Liver (tissue), 9 donors: Measurements from ENCODE around the gene NTPCR. TPM values are rescaled to one million over a fixed set of nuclear protein-coding genes. Genes with fewer than 3 reads are reported as not detected.

Experiments
- DNase-seq: peaks from one replicate; pipeline ENCODE4 v3.0.0-alpha.2; 2017; ENCODE audit warnings: low spot score
- H3K27ac ChIP-seq, 2 donors: one replicate each; pipeline ENCODE4 v1.7.0; 2013; ENCODE audit warnings: inconsistent platforms in 2 of 2, low read length in 2 of 2, control low read depth in 1 of 2, low read depth in 1 of 2, mild to moderate bottlenecking in 1 of 2
- H3K27me3 ChIP-seq, 4 donors: one replicate each; pipeline versions ENCODE4 v1.6.1 to v1.7.0; 2013; ENCODE audit warnings: low read length in 3 of 4, inconsistent platforms in 1 of 4, mild to moderate bottlenecking in 1 of 4, moderate library complexity in 1 of 4; ENCODE audit not compliant: control insufficient read depth in 4 of 4, insufficient read depth in 4 of 4
- H3K36me3 ChIP-seq, 4 donors: one replicate each; pipeline versions ENCODE4 v1.6.1 to v1.7.0; 2013; ENCODE audit warnings: low read length in 3 of 4, mild to moderate bottlenecking in 3 of 4, low read depth in 1 of 4, moderate library complexity in 1 of 4; ENCODE audit not compliant: control insufficient read depth in 4 of 4, insufficient read depth in 3 of 4
- H3K4me1 ChIP-seq, 4 donors: one replicate each; pipeline versions ENCODE4 v1.6.1 to v1.7.0; 2013; ENCODE audit warnings: low read length in 3 of 4, mild to moderate bottlenecking in 3 of 4, moderate library complexity in 1 of 4; ENCODE audit not compliant: control insufficient read depth in 4 of 4, insufficient read depth in 4 of 4
- H3K4me3 ChIP-seq, 3 donors: one replicate each; pipeline versions ENCODE4 v1.6.1 to v1.7.0; 2013; ENCODE audit warnings: low read length in 3 of 3, control low read depth in 1 of 3, low read depth in 1 of 3, mild to moderate bottlenecking in 1 of 3
- H3K9ac ChIP-seq, 2 donors: one replicate each; pipeline ENCODE4 v1.7.0; 2013; ENCODE audit warnings: low read length in 2 of 2, mild to moderate bottlenecking in 2 of 2, moderate library complexity in 2 of 2, control low read depth in 1 of 2, low read depth in 1 of 2
- H3K9me3 ChIP-seq, 4 donors: one replicate each; pipeline versions ENCODE4 v1.6.1 to v1.7.0; 2013; ENCODE audit warnings: low read length in 3 of 4; ENCODE audit not compliant: control insufficient read depth in 4 of 4
- EGR1 ChIP-seq, 2 donors: IDR thresholded peaks; 2 replicates each; pipeline ENCODE4 v1.6.1; 2016 to 2018; ENCODE audit warnings: antibody characterized with exemption in 2 of 2, low read depth in 2 of 2
- FOXA1 ChIP-seq: IDR thresholded peaks from 2 replicates; pipeline ENCODE4 v1.6.1; 2016; ENCODE audit warnings: antibody characterized with exemption
- GABPA ChIP-seq, 2 donors: IDR thresholded peaks in 1 of 2; conservative IDR thresholded peaks in 1 of 2; 2 replicates each; pipeline ENCODE4 v1.6.1; 2016; ENCODE audit warnings: antibody characterized with exemption in 2 of 2, mild to moderate bottlenecking in 1 of 2, moderate library complexity in 1 of 2
- HNF4G ChIP-seq: IDR thresholded peaks from 2 replicates; pipeline ENCODE4 v1.6.1; 2016; ENCODE audit warnings: antibody characterized with exemption
- RAD21 ChIP-seq, 2 donors: IDR thresholded peaks; 2 replicates each; pipeline ENCODE4 v1.6.1; 2016; ENCODE audit warnings: antibody characterized with exemption in 2 of 2, mild to moderate bottlenecking in 2 of 2
- RXRA ChIP-seq, 2 donors: IDR thresholded peaks; 2 replicates each; pipeline ENCODE4 v1.6.1; 2017 to 2018; ENCODE audit warnings: antibody characterized with exemption in 2 of 2, mild to moderate bottlenecking in 1 of 2
- SP1 ChIP-seq: IDR thresholded peaks from 2 replicates; pipeline ENCODE4 v1.6.1; 2018; ENCODE audit warnings: antibody characterized with exemption, mild to moderate bottlenecking
- TAF1 ChIP-seq: conservative IDR thresholded peaks from 2 replicates; pipeline ENCODE4 v1.6.1; 2016; ENCODE audit warnings: antibody characterized with exemption, mild to moderate bottlenecking
- YY1 ChIP-seq: IDR thresholded peaks from 2 replicates; pipeline ENCODE4 v1.6.1; 2016; ENCODE audit warnings: antibody characterized with exemption, mild to moderate bottlenecking
- WGBS: extraction: QIAGEN DNeasy Blood & Tissue Kit; methylation state at CpG from one replicate; pipeline ENCODE4 v1.1.7; 2013; 5-methylcytosine and 5-hydroxymethylcytosine counted together
- polyA plus RNA-seq, 2 donors: library from polyadenylated mRNA; stranded (reverse) in 1 of 2; unstranded in 1 of 2; fragments of 200-250 nt in 1 of 2; fragments of >200 nt in 1 of 2; fragmentation: Nextera tagmentation in 1 of 2; extraction: Ambion mirVana in 1 of 2; gene quantifications; one replicate each; pipeline versions ENCODE4 v1.2.1 to v1.2.3, GENCODE V29; 2013 to 2015
- total RNA-seq, 2 donors: library from RNA; depleted of rRNA; stranded (reverse); fragments of >200 nt; gene quantifications; one replicate each; pipeline ENCODE4 v1.2.3, GENCODE V29; 2014
- TF ChIP-seq, protein P1 (sequence below): IDR thresholded peaks from 2 replicates; pipeline ENCODE4 v1.6.1; 2016; ENCODE audit warnings: antibody characterized with exemption
- TF ChIP-seq, protein P2 (sequence below): fragments of 150-350 bp; IDR thresholded peaks from 2 replicates; pipeline ENCODE4 v1.5.1; 2017; ENCODE audit warnings: improper control_type of control experiment, low read depth, low read length; ENCODE audit not compliant: missing input control
- donor health status: healthy.
- donor health status: healthy.
- donor health status: healthy.
- donor health status: healthy.
- donor health status: healthy.

The NTPCR gene
- total and polyA plus RNA-seq, 4 donors = 7.2 to 37.2 (median 19.2) TPM

DNA sequence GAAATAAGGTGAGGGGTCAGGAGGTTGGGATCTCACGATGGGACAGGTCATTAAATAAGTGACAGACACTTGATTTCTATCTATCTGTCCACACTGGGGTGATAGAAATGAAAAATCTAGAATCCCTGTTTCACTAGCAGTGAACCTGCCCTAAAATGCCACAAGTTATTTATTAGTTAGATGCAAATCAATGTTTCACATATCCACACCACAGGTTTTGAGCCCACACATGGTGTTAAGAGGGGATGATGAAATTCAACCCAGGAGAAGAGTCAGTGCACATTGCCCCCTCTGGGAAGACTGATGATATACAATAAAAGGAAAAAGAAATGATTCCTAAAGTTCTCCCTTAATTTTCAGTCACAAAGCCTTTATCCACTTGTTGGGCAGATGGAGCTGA, 10.1 kb upstream of the NTPCR start:
- no peak for DNase-seq
- Histone ChIP-seq H3K27me3 (no peaks in the 10 kb centered on the region), H3K9ac (no peak overlapping the region), H3K9me3 (peaks cover 0 to 4% (median 2%) of the 10 kb centered on the region in 4 donors), H3K27ac (no peak overlapping the region), H3K36me3 (no peaks in the 10 kb centered on the region), H3K4me1 (no peaks in the 10 kb centered on the region), H3K4me3 (no peak overlapping the region)
- TF ChIP-seq HNF4G (no peak), RAD21 (IDR thresholded peaks at IDR 0.05) (no peak)
- WGBS = 29% methylated on average over 1 of the region's 1 CpG

DNA sequence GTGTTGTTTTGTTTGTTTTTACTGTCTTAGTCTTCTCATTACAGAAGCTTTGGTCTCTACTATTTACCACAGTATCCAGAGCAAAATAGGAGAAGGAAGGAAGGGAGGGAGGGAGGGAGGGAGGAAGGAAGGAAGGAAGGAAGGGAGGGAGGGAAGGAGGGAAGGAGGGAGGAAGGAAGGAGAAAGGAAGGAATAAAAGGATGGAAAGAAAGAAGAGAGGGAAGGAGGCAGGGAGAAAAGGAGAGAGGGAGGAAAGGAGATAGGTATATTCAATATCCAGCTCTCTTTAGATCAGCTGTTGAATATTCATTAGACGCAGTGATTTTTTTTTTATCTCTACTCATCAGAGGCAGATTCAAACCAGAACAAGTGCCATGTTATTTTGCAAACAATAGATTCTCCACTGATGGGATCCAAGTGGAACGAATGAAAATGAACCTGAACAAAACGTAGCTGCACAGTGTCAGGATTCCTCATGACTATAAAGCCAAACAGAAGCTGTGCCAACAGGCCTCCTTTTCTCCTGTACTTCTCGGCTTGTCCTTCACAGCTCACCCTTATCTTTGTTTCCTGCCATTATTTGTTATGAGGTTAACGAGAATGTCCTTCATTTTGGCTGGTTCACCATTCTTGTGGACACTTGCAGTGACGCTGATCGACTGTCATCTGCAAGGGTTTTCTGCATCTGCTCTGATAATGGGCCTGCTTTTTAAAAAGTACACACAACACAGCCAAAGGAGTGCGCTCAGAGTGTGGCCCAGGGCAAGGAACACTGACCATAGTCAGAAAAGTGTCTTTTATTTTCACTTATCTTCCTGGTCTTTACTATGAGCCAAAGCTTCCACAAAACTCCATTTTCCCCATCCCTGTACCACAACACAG, 7.8 kb upstream of the NTPCR start:
- no peak for DNase-seq
- Histone ChIP-seq H3K4me3 (no peak overlapping the region), H3K36me3 (no peaks in the 10 kb centered on the region), H3K27me3 (no peaks in the 10 kb centered on the region), H3K9ac (no peak overlapping the region), H3K4me1 (no peaks in the 10 kb centered on the region), H3K9me3 (peaks cover 0 to 4% (median 2%) of the 10 kb centered on the region in 4 donors), H3K27ac (no peak overlapping the region)
- no peak for TF ChIP-seq SP1
- TF ChIP-seq, protein P1, sequence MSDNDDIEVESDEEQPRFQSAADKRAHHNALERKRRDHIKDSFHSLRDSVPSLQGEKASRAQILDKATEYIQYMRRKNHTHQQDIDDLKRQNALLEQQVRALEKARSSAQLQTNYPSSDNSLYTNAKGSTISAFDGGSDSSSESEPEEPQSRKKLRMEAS = no peak
- TF ChIP-seq RXRA (IDR thresholded peaks at IDR 0.05) = no peak
- no peak for TF ChIP-seq GABPA (IDR thresholded peaks at IDR 0.05 in 1 of 2, conservative IDR thresholded peaks at IDR 0.05 in 1 of 2)
- TF ChIP-seq FOXA1 = no peak
- WGBS = 67% methylated on average over 8 of the region's 8 CpGs

DNA sequence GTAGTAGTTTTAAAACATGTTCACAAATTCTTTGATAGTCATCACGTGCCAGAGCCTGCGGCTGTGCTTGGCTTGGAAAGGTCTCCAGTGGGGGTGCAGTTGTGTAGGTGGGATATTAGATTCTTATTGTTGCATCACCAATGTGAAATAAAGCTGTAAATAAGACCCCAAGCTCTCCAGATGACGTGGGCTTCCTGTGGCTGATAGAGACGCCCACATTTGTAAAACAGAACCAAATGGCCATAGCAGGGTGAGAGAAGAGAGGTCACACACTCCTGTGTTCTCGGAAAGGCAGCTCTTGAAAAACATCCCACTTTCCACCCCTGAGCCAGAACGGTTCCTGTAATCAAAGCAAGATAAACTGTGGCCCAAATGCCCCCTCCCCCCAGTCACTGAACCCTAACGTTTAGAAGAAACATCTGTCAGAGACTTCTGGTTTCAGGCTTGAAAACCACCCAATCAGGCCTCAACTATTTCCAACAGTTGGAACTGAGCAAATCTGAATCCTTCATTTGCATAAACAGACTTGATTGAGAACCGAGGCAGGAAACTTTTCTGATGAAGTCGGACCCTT, 6.6 kb upstream of the NTPCR start:
- WGBS = 60% methylated on average over 9 of the region's 9 CpGs
- DNase-seq = no peak

More for the DNA sequence above, 6.6 kb upstream of the NTPCR start:
- Histone ChIP-seq H3K27me3 (no peaks in the 10 kb centered on the region), H3K36me3 (no peaks in the 10 kb centered on the region), H3K4me1 (no peaks in the 10 kb centered on the region), H3K9ac (no peak overlapping the region), H3K4me3 (no peak overlapping the region), H3K27ac (no peak overlapping the region), H3K9me3 (peaks cover 0 to 4% (median 2%) of the 10 kb centered on the region in 4 donors)
- TF ChIP-seq, protein P2, sequence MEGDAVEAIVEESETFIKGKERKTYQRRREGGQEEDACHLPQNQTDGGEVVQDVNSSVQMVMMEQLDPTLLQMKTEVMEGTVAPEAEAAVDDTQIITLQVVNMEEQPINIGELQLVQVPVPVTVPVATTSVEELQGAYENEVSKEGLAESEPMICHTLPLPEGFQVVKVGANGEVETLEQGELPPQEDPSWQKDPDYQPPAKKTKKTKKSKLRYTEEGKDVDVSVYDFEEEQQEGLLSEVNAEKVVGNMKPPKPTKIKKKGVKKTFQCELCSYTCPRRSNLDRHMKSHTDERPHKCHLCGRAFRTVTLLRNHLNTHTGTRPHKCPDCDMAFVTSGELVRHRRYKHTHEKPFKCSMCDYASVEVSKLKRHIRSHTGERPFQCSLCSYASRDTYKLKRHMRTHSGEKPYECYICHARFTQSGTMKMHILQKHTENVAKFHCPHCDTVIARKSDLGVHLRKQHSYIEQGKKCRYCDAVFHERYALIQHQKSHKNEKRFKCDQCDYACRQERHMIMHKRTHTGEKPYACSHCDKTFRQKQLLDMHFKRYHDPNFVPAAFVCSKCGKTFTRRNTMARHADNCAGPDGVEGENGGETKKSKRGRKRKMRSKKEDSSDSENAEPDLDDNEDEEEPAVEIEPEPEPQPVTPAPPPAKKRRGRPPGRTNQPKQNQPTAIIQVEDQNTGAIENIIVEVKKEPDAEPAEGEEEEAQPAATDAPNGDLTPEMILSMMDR = no peak
- TF ChIP-seq YY1 (no peak), GABPA (IDR thresholded peaks at IDR 0.05 in 1 of 2, conservative IDR thresholded peaks at IDR 0.05 in 1 of 2) (no peak), TAF1 (no peak), FOXA1 (no peak), EGR1 (IDR thresholded peaks at IDR 0.05; ENCODE audit: low read depth in 2 of 2) (no peak)
- TF ChIP-seq, protein P1 = no peak
